Mammary epithelial cell (primary cell): Measurements from ENCODE around the gene NEK5.
"Not testable (repeated sequence)": the region's sequence is repeated elsewhere in the genome, so short reads cannot be mapped to it uniquely, and the experiment has no call there.

Source experiments
- EZH2 ChIP-seq: IDR thresholded peaks from 2 replicates; pipeline ENCODE4 v1.6.1; 2012; ENCODE audit warnings: low read length, inconsistent platforms, borderline replicate concordance
- TF ChIP-seq, protein P1 (sequence below), 2 donors: IDR thresholded peaks in 1 of 2; conservative IDR thresholded peaks in 1 of 2; 2 replicates each; pipeline ENCODE4 v1.5.1; 2011 to 2012; ENCODE audit warnings: inconsistent platforms in 2 of 2, low read length in 2 of 2, mild to moderate bottlenecking in 2 of 2, control low read depth in 1 of 2, low read depth in 1 of 2; ENCODE audit not compliant: insufficient read depth in 1 of 2; ENCODE audit errors: extremely low read depth in 1 of 2

DNA sequence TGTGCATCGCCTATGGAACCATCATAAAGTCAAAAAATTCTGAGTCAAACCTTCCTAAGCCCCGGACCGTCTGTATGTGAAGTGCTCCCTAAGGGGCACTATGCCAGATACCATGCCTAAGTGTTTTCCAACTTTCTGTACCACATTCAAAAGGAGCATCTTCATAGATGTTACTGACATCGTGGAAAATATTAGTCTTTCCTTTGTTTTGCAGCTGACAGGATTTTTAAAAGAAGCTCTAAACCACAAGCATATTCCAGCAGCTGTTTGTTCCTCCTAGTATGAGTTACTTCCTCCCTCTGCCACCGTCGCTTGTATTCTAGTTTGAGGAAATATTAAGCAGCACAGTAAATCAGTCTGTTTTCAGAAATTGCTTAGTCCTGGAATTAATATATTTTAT lies 45.1 kb upstream of the NEK5 start:
- TF ChIP-seq, protein P1, sequence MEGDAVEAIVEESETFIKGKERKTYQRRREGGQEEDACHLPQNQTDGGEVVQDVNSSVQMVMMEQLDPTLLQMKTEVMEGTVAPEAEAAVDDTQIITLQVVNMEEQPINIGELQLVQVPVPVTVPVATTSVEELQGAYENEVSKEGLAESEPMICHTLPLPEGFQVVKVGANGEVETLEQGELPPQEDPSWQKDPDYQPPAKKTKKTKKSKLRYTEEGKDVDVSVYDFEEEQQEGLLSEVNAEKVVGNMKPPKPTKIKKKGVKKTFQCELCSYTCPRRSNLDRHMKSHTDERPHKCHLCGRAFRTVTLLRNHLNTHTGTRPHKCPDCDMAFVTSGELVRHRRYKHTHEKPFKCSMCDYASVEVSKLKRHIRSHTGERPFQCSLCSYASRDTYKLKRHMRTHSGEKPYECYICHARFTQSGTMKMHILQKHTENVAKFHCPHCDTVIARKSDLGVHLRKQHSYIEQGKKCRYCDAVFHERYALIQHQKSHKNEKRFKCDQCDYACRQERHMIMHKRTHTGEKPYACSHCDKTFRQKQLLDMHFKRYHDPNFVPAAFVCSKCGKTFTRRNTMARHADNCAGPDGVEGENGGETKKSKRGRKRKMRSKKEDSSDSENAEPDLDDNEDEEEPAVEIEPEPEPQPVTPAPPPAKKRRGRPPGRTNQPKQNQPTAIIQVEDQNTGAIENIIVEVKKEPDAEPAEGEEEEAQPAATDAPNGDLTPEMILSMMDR (conservative IDR thresholded peaks at IDR 0.05 in 1 of 2, IDR thresholded peaks at IDR 0.05 in 1 of 2; ENCODE audit: extremely low read depth in 1 of 2, insufficient read depth in 1 of 2, low read depth in 1 of 2, low read length in 2 of 2): not testable (repeated sequence)
- TF ChIP-seq EZH2: not testable (repeated sequence)
